ENCODE results near the gene TAPBPL. TPM values are rescaled to one million over a fixed set of nuclear protein-coding genes. Genes with fewer than 3 reads are reported as not detected.

TAPBPL gene, protein sequence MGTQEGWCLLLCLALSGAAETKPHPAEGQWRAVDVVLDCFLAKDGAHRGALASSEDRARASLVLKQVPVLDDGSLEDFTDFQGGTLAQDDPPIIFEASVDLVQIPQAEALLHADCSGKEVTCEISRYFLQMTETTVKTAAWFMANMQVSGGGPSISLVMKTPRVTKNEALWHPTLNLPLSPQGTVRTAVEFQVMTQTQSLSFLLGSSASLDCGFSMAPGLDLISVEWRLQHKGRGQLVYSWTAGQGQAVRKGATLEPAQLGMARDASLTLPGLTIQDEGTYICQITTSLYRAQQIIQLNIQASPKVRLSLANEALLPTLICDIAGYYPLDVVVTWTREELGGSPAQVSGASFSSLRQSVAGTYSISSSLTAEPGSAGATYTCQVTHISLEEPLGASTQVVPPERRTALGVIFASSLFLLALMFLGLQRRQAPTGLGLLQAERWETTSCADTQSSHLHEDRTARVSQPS
- 1 to 10 TPM; 7.3 to 8.9 TPM for total RNA-seq

DNA sequence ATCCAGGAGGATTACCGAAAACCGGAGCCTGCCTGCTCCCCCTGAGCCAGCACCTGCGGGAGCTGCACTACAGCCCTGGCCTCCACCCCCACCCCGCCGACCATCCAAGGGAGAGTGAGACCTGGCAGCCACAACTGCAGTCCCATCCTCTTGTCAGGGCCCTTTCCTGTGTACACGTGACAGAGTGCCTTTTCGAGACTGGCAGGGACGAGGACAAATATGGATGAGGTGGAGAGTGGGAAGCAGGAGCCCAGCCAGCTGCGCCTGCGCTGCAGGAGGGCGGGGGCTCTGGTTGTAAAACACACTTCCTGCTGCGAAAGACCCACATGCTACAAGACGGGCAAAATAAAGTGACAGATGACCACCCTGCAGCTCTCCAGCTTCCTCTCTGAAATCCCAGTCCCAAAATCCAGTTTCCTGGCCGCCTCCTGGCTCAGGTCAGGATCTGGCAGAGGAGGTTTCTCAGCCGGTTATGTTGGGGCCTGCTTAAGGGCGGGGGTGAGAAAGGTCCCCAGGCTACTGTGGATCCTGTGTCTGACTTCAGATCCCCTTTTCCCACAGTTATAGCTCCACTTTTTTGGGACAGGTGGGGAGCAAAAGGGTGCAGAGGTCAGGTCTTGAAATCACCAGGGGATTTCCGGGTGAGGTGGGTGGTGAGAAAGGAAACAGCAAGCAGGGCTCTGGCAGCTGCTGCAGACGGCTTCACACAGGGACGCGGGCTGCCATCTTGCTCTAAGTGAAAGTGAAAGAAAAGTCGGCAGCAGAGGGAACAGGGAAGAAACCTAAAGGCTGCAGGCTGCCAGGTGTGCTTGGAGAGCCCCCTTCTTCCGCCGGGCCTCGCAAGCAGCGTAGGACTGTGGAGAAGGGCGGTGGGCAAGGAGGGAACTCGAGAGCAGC lies at the start of gene TAPBPL:
Gene TAPBPL, plus strand, starts transcription at position 695 of the 897 bp plus-strand sequence. CDS start 207 bp downstream, outside the sequence.

DNA sequence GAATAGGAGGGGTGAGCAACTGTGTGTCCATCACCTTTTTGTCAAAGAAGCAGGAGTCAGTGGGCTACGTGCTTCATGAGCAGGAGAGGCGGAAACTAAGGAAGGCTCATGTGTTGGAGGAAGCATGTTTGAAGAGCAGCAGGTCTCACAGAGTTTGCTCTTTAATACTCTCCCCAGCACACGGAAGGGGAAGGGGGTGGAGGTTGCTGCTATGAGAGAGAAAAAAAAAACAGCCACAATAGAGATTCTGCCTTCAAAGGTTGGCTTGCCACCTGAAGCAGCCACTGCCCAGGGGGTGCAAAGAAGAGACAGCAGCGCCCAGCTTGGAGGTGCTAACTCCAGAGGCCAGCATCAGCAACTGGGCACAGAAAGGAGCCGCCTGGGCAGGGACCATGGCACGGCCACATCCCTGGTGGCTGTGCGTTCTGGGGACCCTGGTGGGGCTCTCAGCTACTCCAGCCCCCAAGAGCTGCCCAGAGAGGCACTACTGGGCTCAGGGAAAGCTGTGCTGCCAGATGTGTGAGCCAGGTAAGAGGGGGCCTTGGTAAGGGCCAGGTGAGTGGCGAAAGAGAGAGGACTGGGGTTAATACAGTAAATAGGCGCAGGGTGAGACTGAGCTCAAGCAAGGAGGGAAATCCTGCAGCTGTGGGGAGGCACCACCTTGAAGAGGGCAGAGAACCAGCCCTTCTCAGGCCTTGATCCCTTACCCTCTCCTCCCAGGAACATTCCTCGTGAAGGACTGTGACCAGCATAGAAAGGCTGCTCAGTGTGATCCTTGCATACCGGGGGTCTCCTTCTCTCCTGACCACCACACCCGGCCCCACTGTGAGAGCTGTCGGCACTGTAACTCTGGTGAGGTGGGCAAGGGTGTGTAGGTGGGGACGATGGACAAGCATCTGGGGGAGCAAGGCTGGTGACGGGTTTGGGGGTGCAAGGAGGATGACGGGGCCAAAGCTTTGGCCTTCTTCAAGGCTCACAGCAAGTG lies 6.8 kb upstream of the TAPBPL start, which contains the start of gene CD27:
Gene CD27, plus strand, starts transcription at position 252 of the 985 bp plus-strand sequence. Its CDS starts 141 bp downstream, at position 393.

DNA sequence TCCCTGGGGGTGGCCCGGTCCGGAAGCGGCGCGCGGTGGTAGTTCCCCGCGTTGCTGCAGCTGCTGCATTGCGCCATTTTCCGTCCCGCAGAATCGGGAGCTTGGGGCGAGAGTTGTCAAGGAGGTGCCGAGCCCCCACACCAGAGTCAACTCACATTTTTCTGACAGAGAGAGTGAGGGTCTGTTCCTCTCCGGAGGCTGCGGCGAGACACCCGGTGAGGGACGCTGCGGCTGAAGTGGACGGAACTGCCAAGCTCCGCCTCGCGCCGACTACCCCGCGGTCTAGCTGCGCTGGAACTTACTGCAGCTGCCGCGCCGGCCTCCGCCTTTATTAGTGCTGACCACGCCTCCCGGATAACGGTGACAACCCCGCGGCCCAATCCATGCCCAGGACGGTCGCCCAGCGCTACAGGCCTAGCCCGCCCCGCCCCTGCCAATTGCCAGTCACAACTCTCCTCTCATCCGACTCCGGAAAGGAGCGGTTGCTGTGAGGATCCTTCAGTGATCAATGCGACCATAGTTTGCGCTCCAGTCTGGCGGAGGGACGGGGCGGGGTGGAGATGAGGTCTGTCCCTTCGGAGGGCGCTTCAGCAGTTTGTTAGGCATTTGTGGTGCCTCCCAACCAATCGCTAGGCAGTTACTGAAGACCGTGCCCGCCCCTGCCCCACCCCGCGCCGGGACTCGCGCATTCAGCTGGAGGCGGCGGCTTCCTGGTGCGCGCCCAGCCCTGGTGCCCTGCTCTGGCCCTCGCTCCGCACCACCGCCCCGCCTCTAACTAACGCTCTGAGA lies 18.7 kb downstream of the TAPBPL start, which contains the start of gene VAMP1:
Gene VAMP1, minus strand, starts transcription at position 303 of the 789 bp plus-strand sequence. Its CDS starts 146 bp downstream, at position 157.

DNA sequence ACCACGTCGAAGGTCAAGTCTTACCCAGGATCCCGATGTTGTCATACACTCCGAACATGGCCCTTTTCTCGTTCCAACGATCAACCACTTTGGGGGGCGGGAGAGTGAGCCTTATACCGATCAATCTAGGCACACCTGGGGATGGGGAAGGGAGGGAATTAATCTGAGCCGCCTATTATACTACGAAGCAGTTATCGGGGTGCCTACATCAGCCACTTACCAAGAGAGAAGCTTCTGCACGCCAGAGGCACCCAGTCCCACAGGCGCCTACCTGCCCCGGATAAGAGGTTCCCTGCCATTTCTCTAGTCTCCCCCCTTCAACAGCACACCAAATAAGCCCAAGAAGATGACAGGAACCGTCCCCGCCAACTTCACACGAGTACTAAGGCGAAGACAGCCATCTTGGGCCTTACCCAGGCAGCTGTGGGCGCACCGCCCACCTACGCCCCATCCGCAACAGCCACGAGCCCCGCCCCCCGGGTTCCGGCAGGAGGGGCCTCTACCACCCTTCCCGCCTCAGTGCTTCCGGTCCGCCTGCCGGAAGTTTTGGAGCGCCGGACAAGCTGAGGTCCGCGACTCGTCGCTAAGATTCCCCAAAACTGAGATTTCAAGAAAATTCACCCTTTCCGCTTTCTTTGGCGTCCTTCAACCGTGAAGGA lies 41.1 kb downstream of the TAPBPL start, which contains the start of gene MRPL51:
Gene MRPL51, minus strand, starts transcription at position 425 of the 659 bp plus-strand sequence. Its CDS starts 126 bp downstream, at position 299.

DNA sequence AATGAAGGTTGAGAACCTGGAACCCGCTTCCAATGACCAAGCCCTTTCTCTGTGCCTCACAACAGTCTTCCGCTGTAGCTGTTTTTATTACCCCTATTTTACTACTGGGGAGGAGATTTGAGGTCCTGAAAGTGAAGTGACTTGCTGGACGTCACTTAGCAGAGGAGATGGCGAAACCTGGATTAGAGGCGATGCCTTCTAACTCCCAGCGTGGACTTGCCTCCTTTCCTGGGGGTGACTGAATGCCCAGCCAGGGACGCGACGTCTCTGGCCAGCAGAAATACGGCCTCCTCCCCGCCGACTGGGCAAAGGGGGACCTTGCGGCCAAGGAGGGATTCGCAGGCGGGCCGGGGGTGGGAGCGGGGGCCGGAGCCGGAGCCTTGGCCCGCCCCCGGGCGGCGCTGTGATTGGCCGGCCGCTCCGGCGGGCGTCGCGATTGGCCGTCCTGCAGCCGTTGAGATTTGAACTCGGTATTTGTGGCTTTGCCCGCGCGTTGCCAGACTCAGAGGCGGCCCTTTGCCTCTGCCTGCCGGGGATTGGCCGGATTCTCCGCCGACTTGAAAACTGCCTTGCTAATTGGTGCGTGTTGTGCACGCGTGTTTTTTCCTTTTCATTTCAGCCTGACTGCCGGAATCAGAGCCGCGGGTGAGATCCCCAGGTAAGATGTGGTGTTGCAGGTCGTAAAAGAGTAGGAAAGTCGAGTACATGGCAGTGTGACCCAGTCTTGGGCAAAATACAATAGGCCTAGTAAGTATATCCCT lies 41.8 kb downstream of the TAPBPL start, which contains the start of gene NCAPD2:
Gene NCAPD2, plus strand, starts transcription at position 606 of the 761 bp plus-strand sequence. CDS start 997 bp downstream, outside the sequence.

Other genes starting within 250 kb of the TAPBPL start
- gene PLEKHG6, start 141.4 kb upstream of the TAPBPL start, total RNA-seq, result under 1 TPM in 1 of 2 donors, not detected in 1; 0.33 TPM
- 100 to 1,000 TPM in 1 of 2 donors, 10 to 100 TPM in 1; 95.0 to 133 TPM for gene TNFRSF1A, start 110.0 kb upstream of the TAPBPL start, total RNA-seq
- gene SCNN1A, start 76.5 kb upstream of the TAPBPL start, total RNA-seq, result not detected
- 100 to 1,000 TPM; 118 to 129 TPM for gene LTBR, start 67.9 kb upstream of the TAPBPL start, total RNA-seq
- not detected for gene CD27, start 7.1 kb upstream of the TAPBPL start, total RNA-seq
- gene VAMP1, start 18.6 kb downstream of the TAPBPL start, total RNA-seq, result 1 to 10 TPM; 3.8 to 4.7 TPM
- 100 to 1,000 TPM in 1 of 2 donors, 10 to 100 TPM in 1; 67.1 to 113 TPM for gene MRPL51, start 41.2 kb downstream of the TAPBPL start, total RNA-seq
- gene NCAPD2, start 42.1 kb downstream of the TAPBPL start, total RNA-seq, result 10 to 100 TPM; 32.0 to 66.6 TPM
- gene GAPDH, start 82.5 kb downstream of the TAPBPL start, total RNA-seq, result 1,000 to 10,000 TPM; 3,776 to 6,962 TPM
- gene IFFO1, start 104.0 kb downstream of the TAPBPL start, total RNA-seq, result 10 to 100 TPM; 15.3 to 15.5 TPM
- gene NOP2, start 116.2 kb downstream of the TAPBPL start, total RNA-seq, result 10 to 100 TPM; 24.4 to 39.3 TPM
- 100 to 1,000 TPM; 172 to 203 TPM for gene CHD4, start 155.3 kb downstream of the TAPBPL start, total RNA-seq
- gene LPAR5, start 183.9 kb downstream of the TAPBPL start, total RNA-seq, result under 1 TPM in 1 of 2 donors, not detected in 1; under 0.01 TPM
- gene ACRBP, start 195.4 kb downstream of the TAPBPL start, total RNA-seq, result not detected
- gene ING4, start 211.1 kb downstream of the TAPBPL start, total RNA-seq, result 10 to 100 TPM; 23.6 to 38.5 TPM
- 10 to 100 TPM; 23.4 to 29.3 TPM for gene ZNF384, start 237.3 kb downstream of the TAPBPL start, total RNA-seq
- not detected for gene PIANP, start 248.8 kb downstream of the TAPBPL start, total RNA-seq